NT2/D1 (cell line): ENCODE data around the gene IPO9.
"Not testable (repeated sequence)": the region's sequence is repeated elsewhere in the genome, so short reads cannot be mapped to it uniquely, and the experiment has no call there.

ENCODE experiments used
- DNase-seq: peaks from one replicate; pipeline ENCODE4 v3.0.0-alpha.2; 2011; ENCODE audit warnings: low read depth, low spot score
- H3K27me3 ChIP-seq: 2 replicates; pipeline ENCODE4 v1.6.0; 2011; ENCODE audit warnings: mild to moderate bottlenecking; ENCODE audit not compliant: insufficient read length, insufficient read depth
- H3K36me3 ChIP-seq: 2 replicates; pipeline ENCODE4 v1.6.1; 2011; ENCODE audit warnings: mild to moderate bottlenecking, low read length, mixed read lengths; ENCODE audit not compliant: insufficient read depth, insufficient read length
- H3K4me1 ChIP-seq: 2 replicates; pipeline ENCODE4 v1.5.1; 2011; ENCODE audit not compliant: insufficient read depth, insufficient read length
- H3K4me3 ChIP-seq: 2 replicates; pipeline ENCODE4 v1.5.1; 2011; ENCODE audit warnings: low read depth; ENCODE audit not compliant: insufficient read length
- H3K9ac ChIP-seq: 2 replicates; pipeline ENCODE4 v1.6.0; 2011; ENCODE audit warnings: low read depth; ENCODE audit not compliant: insufficient read length
- H3K9me3 ChIP-seq: 2 replicates; pipeline ENCODE4 v1.5.1; 2011; ENCODE audit warnings: mild to moderate bottlenecking, low read length; ENCODE audit not compliant: insufficient read depth
- SUZ12 ChIP-seq: IDR thresholded peaks from 2 replicates; pipeline ENCODE4 v1.6.1; 2011; ENCODE audit not compliant: insufficient read length, insufficient read depth; ENCODE audit errors: extremely low read depth
- YY1 ChIP-seq: IDR thresholded peaks from 2 replicates; pipeline ENCODE4 v1.6.1; 2011; ENCODE audit not compliant: insufficient read length, insufficient read depth
- ZNF274 ChIP-seq: IDR thresholded peaks from 2 replicates; pipeline ENCODE4 v1.6.1; 2011; ENCODE audit warnings: mild to moderate bottlenecking, low read depth, low read length

IPO9 gene

DNA sequence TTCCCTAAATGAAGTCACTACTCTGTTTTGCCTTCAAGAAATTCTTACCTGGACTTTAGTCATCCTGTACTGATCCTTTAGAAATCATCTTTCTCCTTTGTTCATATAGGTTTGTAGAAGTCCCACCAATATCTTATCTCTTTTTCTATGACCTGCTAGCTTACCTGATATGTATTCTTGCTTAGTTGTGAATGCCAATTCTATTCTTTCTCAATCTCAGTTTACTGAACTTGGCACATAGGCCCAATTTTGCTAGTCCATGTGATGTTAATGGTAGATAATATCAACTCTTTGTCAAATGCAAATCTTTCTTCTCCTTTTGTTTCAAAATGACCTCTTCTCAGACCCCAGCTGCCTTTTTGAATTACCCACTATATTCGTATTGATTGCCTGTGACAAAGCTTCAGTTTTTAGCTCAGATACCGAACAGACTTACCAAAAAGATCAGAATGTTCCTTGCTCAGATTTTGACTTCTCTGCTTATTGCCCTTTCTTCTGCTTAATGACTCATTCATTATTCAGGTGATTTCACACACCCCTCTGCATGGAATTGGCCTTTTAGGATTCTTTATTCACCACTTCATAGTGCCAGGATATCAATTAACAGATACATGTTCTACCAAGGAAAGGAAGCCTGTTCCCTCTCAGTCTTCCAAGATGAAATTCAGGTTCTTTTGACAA is 20.6 kb downstream of the IPO9 start:
- Histone ChIP-seq H3K4me1 (no peaks in the 10 kb centered on the region), H3K36me3 (peaks cover 66% of the 10 kb centered on the region), H3K4me3 (no peak overlapping the region), H3K27me3 (no peaks in the 10 kb centered on the region), H3K9ac (no peak overlapping the region), H3K9me3 (no peaks in the 10 kb centered on the region)
- TF ChIP-seq SUZ12 (no peak), ZNF274 (no peak), YY1 (no peak)
- no peak for DNase-seq

DNA sequence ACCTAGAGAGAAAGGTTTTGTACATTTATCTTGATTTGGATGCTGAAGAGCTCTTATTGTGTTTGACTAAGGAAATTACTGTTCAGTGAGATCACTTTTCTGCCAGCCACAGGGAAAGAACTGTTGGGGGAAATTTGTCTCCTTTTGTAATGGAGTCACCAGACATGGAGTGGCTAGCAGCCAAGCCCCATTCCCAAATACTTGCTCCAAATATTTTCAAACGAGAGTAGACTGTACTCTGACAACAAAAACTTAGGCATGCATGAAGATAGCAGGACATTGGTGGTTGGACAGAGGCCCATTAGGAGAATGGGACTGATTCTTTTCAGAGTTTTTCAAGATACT is 21.1 kb downstream of the IPO9 start:
- Histone ChIP-seq H3K9ac (no peak overlapping the region), H3K4me3 (no peak overlapping the region), H3K36me3 (peaks cover 71% of the 10 kb centered on the region), H3K27me3 (no peaks in the 10 kb centered on the region), H3K4me1 (no peaks in the 10 kb centered on the region), H3K9me3 (no peaks in the 10 kb centered on the region)
- peak; percentile 9 for DNase-seq
- no peak for TF ChIP-seq YY1
- TF ChIP-seq SUZ12: no peak
- no peak for TF ChIP-seq ZNF274

DNA sequence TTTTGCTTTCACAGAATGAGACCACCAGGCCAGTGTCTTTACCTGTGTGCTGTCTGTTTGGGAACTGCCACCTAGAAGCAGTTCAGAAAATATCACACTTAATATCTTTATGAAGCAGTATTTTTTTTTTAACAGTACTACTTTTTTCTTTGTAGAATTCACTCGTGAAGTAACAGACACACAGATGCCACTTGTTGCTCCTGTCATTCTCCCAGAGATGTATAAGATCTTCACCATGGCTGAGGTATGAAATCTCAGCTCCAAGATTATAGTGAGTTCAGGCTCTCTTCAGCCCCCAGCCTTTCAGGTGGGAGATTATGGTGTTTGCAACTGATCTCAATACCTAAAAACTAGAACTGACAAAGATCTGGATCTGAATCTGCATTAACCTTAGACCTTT is 23.0 kb downstream of the IPO9 start:
- no peaks in the 10 kb centered on the region for H3K4me1 ChIP-seq
- no peak for TF ChIP-seq YY1
- TF ChIP-seq SUZ12: no peak
- H3K9ac ChIP-seq: no peak overlapping the region
- H3K9me3 ChIP-seq: no peaks in the 10 kb centered on the region
- no peaks in the 10 kb centered on the region for H3K27me3 ChIP-seq
- peaks cover 87% of the 10 kb centered on the region for H3K36me3 ChIP-seq
- no peak for DNase-seq
- H3K4me3 ChIP-seq: no peak overlapping the region

DNA sequence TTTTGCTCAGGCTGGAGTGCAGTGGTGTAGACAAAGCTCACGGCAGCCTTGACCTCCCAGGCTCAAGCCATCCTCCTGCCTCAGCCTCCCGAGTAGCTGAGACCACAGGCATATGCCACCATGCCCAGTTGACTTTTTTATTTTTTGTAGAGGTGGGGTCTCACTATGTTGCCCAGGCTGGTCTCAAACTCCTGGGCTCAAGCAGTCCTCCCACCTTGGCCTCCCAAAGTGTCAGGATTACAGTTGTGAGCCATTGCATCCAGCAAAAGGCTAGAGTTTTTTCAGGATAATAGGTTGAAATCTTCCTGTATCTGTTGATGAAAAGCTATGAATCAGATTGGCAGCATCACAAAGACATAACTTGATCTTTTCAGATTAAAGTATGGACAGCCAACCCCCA is 27.8 kb downstream of the IPO9 start:
- H3K4me3 ChIP-seq, H3K9ac ChIP-seq, DNase-seq, H3K27me3 ChIP-seq, H3K9me3 ChIP-seq, H3K4me1 ChIP-seq: not testable (repeated sequence)
- peaks cover 96% of the 10 kb centered on the region for H3K36me3 ChIP-seq

DNA sequence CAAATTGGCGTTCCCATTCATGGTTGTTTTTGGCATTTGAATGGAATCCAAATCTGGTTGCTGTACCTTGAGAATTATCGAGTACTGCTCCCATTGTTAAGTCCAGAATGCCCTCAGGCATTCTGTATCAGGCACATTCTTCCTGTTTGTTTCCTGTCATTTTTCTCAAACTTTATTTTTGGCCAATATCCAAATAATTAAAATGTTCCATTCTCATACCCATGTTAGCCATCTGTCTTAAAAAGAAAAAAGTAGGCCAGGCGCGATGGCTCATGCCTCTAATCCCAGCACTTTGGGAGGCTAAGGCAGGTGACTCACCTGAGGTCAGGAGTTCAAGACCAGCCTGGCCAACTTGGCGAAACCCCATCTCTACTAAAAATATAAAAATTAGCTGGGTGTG is 30.5 kb downstream of the IPO9 start:
- no peak overlapping the region for H3K9ac ChIP-seq
- H3K27me3 ChIP-seq: no peaks in the 10 kb centered on the region
- no peak for TF ChIP-seq ZNF274
- TF ChIP-seq YY1: no peak
- TF ChIP-seq SUZ12: no peak
- H3K9me3 ChIP-seq: no peaks in the 10 kb centered on the region
- DNase-seq: no peak
- H3K4me1 ChIP-seq: no peaks in the 10 kb centered on the region
- H3K4me3 ChIP-seq: no peak overlapping the region
- peaks cover 93% of the 10 kb centered on the region for H3K36me3 ChIP-seq

DNA sequence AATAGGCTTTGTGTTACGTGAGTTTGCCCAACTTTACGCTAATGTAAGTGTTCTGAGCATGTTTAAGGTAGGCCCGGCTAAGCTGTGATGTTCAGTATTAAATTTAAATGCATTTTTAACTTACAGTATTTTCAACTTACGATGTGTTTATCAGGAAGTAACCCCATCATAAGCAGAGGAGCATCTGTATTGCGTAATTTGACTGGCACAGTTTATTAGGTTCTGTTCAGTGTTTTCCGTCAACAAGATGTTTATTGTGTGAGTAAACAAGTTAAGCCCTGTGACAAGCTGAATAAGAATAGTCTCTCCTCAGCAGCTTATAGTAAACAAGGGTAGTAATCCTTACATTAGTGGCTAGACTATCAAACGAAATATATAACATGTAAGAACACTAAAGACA is 32.5 kb downstream of the IPO9 start:
- peaks cover 93% of the 10 kb centered on the region for H3K36me3 ChIP-seq
- no peaks in the 10 kb centered on the region for H3K9me3 ChIP-seq
- no peak overlapping the region for H3K4me3 ChIP-seq
- DNase-seq: no peak
- no peak overlapping the region for H3K9ac ChIP-seq
- TF ChIP-seq ZNF274 (no peak), SUZ12 (no peak), YY1 (no peak)
- no peaks in the 10 kb centered on the region for H3K27me3 ChIP-seq
- no peaks in the 10 kb centered on the region for H3K4me1 ChIP-seq

DNA sequence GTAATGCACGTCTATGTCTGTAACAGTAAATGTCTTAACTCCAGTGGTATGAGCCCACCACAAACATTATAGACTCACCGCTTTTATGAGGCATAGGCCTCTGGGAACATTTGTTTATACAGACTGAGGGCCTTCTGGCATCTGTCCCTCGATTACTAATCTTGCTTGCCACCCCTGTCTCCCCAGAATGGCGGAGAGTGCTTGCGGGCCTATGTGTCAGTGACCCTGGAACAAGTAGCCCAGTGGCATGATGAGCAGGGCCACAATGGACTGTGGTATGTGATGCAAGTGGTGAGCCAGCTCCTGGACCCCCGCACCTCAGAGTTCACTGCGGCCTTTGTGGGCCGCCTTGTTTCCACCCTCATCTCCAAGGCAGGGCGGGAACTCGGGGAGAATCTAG is 41.4 kb downstream of the IPO9 start:
- no peaks in the 10 kb centered on the region for H3K4me1 ChIP-seq
- H3K36me3 ChIP-seq: peaks cover 96% of the 10 kb centered on the region
- H3K4me3 ChIP-seq: no peak overlapping the region
- DNase-seq: no peak
- H3K27me3 ChIP-seq: no peaks in the 10 kb centered on the region
- no peak for TF ChIP-seq ZNF274
- no peak for TF ChIP-seq SUZ12
- TF ChIP-seq YY1: no peak
- H3K9ac ChIP-seq: no peak overlapping the region
- no peaks in the 10 kb centered on the region for H3K9me3 ChIP-seq

DNA sequence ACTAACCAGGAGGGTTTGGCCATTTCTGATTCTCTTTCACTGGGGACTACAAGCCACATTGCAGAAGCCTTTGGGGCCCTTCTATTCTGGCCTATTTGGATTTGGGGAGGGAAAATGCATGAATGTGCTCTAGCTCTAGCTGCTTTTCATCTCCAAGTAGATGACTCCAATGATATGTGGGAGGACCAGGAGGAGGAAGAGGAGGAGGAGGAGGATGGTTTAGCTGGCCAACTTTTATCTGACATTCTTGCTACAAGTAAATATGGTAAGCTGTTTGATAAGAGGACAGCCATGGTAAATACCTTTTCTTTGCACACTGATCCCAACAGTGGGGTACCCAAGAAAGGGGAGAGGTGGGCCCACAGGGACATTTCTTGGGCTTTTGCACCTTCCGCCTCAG is 45.7 kb downstream of the IPO9 start:
- Histone ChIP-seq H3K27me3 (no peaks in the 10 kb centered on the region), H3K4me1 (no peaks in the 10 kb centered on the region), H3K4me3 (no peak overlapping the region), H3K36me3 (peaks cover 95% of the 10 kb centered on the region), H3K9ac (no peak overlapping the region), H3K9me3 (no peaks in the 10 kb centered on the region)
- no peak for DNase-seq
- no peak for TF ChIP-seq SUZ12
- no peak for TF ChIP-seq YY1
- no peak for TF ChIP-seq ZNF274
